ENCODE measurements around the gene CXCR5. TPM values are rescaled to one million over a fixed set of nuclear protein-coding genes. Genes with fewer than 3 reads are reported as not detected.
"Not testable (repeated sequence)": the region's sequence is repeated elsewhere in the genome, so short reads cannot be mapped to it uniquely, and the experiment has no call there.

Gene CXCR5
- total and polyA plus RNA-seq, 2 of the 4 experiments (the other 2 are of a cell fraction): not detected

DNA sequence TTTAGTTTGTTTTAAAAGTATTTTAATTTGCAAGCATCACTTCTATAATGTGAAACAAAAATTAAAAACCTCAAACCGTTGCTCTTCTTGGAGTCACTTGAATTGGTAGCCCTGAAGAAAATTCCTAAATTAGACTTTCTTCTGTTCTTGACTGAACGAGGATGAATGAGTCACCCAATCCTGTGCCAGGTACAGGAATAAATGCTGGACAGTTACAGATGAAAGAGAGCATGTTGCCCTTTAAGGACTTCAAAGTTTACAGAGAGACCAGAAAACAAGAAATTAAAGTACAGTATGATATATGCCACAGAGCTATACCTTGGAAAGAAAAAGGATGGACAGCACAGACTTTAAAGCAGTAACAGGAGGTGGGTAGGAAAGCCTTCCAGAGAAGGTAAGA, 41.3 kb upstream of the CXCR5 start:
- Histone ChIP-seq H2BK15ac (ENCODE audit: low read depth, low read length) (no peak overlapping the region), H4K8ac (ENCODE audit: low read depth in 2 of 2, low read length in 2 of 2) (no peak overlapping the region), H3K27me3 (ENCODE audit: control insufficient read depth, insufficient read depth, low read length) (no peaks in the 10 kb centered on the region; the same call in 1 of the 2 replicates), H3K23ac (ENCODE audit: low read depth, low read length) (no peak overlapping the region), H4K5ac (ENCODE audit: low read depth, low read length) (no peak overlapping the region), H2BK120ac (ENCODE audit: low read depth, low read length) (no peak overlapping the region), H3K27ac (ENCODE audit: insufficient read depth, low read length) (no peak overlapping the region), H3K4me1 (ENCODE audit: control insufficient read depth, insufficient read depth, low read length) (peaks cover 9% of the 10 kb centered on the region), H3K56ac (ENCODE audit: extremely low read depth, insufficient read depth, low read length) (no peak overlapping the region), H3K9ac (ENCODE audit: low read depth, low read length) (no peak overlapping the region), H3K9me3 (ENCODE audit: control insufficient read depth, insufficient read depth, low read length) (no peaks in the 10 kb centered on the region), H3K79me1 (ENCODE audit: low read depth in 1 of 2, low read length in 2 of 2) (no peaks in the 10 kb centered on the region), H2AFZ (replicated peaks; ENCODE audit: low read length, poor library complexity) (no peak overlapping the region), H2AK9ac (replicated peaks; ENCODE audit: low read depth, low read length, poor library complexity) (no peak overlapping the region), H3K4me3 (ENCODE audit: insufficient read depth, low read depth, low read length) (no peak overlapping the region), H4K20me1 (ENCODE audit: insufficient read depth, low read length) (no peaks in the 10 kb centered on the region; the same call in 1 of the 2 replicates), H3K18ac (ENCODE audit: low read depth, low read length) (no peak overlapping the region), H2BK5ac (ENCODE audit: low read depth, low read length, poor library complexity, severe bottlenecking) (no peak overlapping the region), H3K4ac (ENCODE audit: low read depth, low read length) (no peak overlapping the region), H3K36me3 (ENCODE audit: control insufficient read depth, insufficient read depth, low read length) (no peaks in the 10 kb centered on the region), H3K4me2 (ENCODE audit: low read depth, low read length) (no peak overlapping the region), H4K91ac (ENCODE audit: insufficient read depth, low read depth, low read length) (no peak overlapping the region), H2BK20ac (ENCODE audit: low read depth, low read length) (no peak overlapping the region), H3K14ac (replicated peaks; ENCODE audit: low read depth, low read length) (no peak overlapping the region), H3K9me1 (ENCODE audit: insufficient read depth, low read length) (peaks cover 6% of the 10 kb centered on the region; the same call in 1 of the 2 replicates), H2AK5ac (ENCODE audit: low read depth, low read length) (no peak overlapping the region)
- WGBS, 2 experiments (ENCODE audit: extremely low coverage in 2 of 2, insufficient read length in 1 of 2): 0% methylated on average over 1 of the region's 2 CpGs; no CpG with 5 or more reads in 1 of the 2 experiments
- POLR2A ChIA-PET (ENCODE audit: unreplicated experiment): no interaction called here
- ATAC-seq (ENCODE audit: low read depth) (no peak), DNase-seq (peak; percentile 41)
- no TSS peak for BruUV-seq (replicated peaks)
- TF ChIP-seq, protein P1, sequence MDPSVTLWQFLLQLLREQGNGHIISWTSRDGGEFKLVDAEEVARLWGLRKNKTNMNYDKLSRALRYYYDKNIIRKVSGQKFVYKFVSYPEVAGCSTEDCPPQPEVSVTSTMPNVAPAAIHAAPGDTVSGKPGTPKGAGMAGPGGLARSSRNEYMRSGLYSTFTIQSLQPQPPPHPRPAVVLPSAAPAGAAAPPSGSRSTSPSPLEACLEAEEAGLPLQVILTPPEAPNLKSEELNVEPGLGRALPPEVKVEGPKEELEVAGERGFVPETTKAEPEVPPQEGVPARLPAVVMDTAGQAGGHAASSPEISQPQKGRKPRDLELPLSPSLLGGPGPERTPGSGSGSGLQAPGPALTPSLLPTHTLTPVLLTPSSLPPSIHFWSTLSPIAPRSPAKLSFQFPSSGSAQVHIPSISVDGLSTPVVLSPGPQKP (IDR thresholded peaks at IDR 0.05; ENCODE audit: borderline replicate concordance, low read depth, low read length): no peak
- TF ChIP-seq RAD21 (IDR thresholded peaks at IDR 0.05; ENCODE audit: low read length): no peak
- TF ChIP-seq, protein P2, sequence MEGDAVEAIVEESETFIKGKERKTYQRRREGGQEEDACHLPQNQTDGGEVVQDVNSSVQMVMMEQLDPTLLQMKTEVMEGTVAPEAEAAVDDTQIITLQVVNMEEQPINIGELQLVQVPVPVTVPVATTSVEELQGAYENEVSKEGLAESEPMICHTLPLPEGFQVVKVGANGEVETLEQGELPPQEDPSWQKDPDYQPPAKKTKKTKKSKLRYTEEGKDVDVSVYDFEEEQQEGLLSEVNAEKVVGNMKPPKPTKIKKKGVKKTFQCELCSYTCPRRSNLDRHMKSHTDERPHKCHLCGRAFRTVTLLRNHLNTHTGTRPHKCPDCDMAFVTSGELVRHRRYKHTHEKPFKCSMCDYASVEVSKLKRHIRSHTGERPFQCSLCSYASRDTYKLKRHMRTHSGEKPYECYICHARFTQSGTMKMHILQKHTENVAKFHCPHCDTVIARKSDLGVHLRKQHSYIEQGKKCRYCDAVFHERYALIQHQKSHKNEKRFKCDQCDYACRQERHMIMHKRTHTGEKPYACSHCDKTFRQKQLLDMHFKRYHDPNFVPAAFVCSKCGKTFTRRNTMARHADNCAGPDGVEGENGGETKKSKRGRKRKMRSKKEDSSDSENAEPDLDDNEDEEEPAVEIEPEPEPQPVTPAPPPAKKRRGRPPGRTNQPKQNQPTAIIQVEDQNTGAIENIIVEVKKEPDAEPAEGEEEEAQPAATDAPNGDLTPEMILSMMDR (conservative IDR thresholded peaks at IDR 0.05; ENCODE audit: low read depth, low read length): no peak
- in situ Hi-C loops (cut with MboI; ENCODE audit: low sequenced_read_pairs) (no loop called here), dilution Hi-C loops (cut with HindIII; ENCODE audit: low sequenced_read_pairs, unreplicated experiment) (no loop called here), intact Hi-C loops (cut with micrococcal nuclease) (no loop called here)
- CTCF ChIA-PET: no interaction called here

DNA sequence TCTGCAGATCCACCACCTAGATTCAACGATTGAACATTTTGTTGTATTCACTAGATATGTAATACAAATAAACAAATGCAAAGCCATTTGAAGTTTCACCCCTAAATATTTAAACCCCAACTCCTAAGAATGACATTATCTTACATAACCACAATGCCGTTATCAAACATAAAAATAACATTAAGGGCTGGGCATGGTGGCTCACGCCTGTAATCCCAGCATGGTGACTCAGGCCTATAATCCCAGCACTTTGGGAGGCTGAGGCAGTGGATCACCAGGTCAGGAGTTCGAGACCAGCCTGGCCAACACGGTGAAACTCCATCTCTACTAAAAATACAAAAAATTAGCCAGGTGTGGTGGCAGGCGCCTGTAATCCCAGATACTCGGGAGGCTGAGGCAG, 40.8 kb upstream of the CXCR5 start:
- H3K9ac ChIP-seq (ENCODE audit: low read depth, low read length); in situ Hi-C loops (cut with MboI; ENCODE audit: low sequenced_read_pairs); H3K36me3 ChIP-seq (ENCODE audit: control insufficient read depth, insufficient read depth, low read length); H3K14ac ChIP-seq (replicated peaks; ENCODE audit: low read depth, low read length); H3K4me2 ChIP-seq (ENCODE audit: low read depth, low read length); H2AFZ ChIP-seq (replicated peaks; ENCODE audit: low read length, poor library complexity); H4K91ac ChIP-seq (ENCODE audit: insufficient read depth, low read depth, low read length); POLR2A ChIA-PET (ENCODE audit: unreplicated experiment); H2BK15ac ChIP-seq (ENCODE audit: low read depth, low read length); H3K9me1 ChIP-seq (ENCODE audit: insufficient read depth, low read length); H3K27ac ChIP-seq (ENCODE audit: insufficient read depth, low read length); CTCF ChIA-PET; ATAC-seq (ENCODE audit: low read depth); H3K4me1 ChIP-seq (ENCODE audit: control insufficient read depth, insufficient read depth, low read length); BruUV-seq (replicated peaks); intact Hi-C loops (cut with micrococcal nuclease); H3K18ac ChIP-seq (ENCODE audit: low read depth, low read length); H2BK120ac ChIP-seq (ENCODE audit: low read depth, low read length); H3K27me3 ChIP-seq (ENCODE audit: control insufficient read depth, insufficient read depth, low read length); DNase-seq; H4K20me1 ChIP-seq (ENCODE audit: insufficient read depth, low read length); H2BK5ac ChIP-seq (ENCODE audit: low read depth, low read length, poor library complexity, severe bottlenecking); H3K56ac ChIP-seq (ENCODE audit: extremely low read depth, insufficient read depth, low read length); dilution Hi-C loops (cut with HindIII; ENCODE audit: low sequenced_read_pairs, unreplicated experiment); H2AK5ac ChIP-seq (ENCODE audit: low read depth, low read length); H4K8ac ChIP-seq (ENCODE audit: low read depth in 2 of 2, low read length in 2 of 2); H3K9me3 ChIP-seq (ENCODE audit: control insufficient read depth, insufficient read depth, low read length); H4K5ac ChIP-seq (ENCODE audit: low read depth, low read length); H3K4ac ChIP-seq (ENCODE audit: low read depth, low read length); H3K23ac ChIP-seq (ENCODE audit: low read depth, low read length); H3K4me3 ChIP-seq (ENCODE audit: insufficient read depth, low read depth, low read length); H2AK9ac ChIP-seq (replicated peaks; ENCODE audit: low read depth, low read length, poor library complexity); H3K79me1 ChIP-seq (ENCODE audit: low read depth in 1 of 2, low read length in 2 of 2); H2BK20ac ChIP-seq (ENCODE audit: low read depth, low read length): not testable (repeated sequence)
- 60% methylated on average over 1 of the region's 7 CpGs; no CpG with 5 or more reads in 1 of the 2 experiments for WGBS, 2 experiments (ENCODE audit: extremely low coverage in 2 of 2, insufficient read length in 1 of 2)
